Measurements from ENCODE around the gene GYS1. TPM values are rescaled to one million over a fixed set of nuclear protein-coding genes. Genes with fewer than 3 reads are reported as not detected.

The GYS1 gene
- total RNA-seq, 4 donors from 2014 or later, result 31.8 to 107 (median 40.9) TPM

GRCh38 chr19:48968813-48969218, 24.3 kb downstream of the GYS1 start:
- no peak for DNase-seq
- TF ChIP-seq EP300 (IDR thresholded peaks at IDR 0.05; ENCODE audit: low read depth) (no peak), POLR2AphosphoS5 (IDR thresholded peaks at IDR 0.05) (no peak), CTCF (IDR thresholded peaks at IDR 0.05) (no peak), POLR2A (IDR thresholded peaks at IDR 0.05) (no peak)
- Histone ChIP-seq H3K27ac (peak overlapping the region in 2 of 4 donors; percentile 96 to 97), H3K27me3 (no peaks in the 10 kb centered on the region), H3K9me3 (no peaks in the 10 kb centered on the region), H3K4me1 (peaks cover 24 to 34% (median 28%) of the 10 kb centered on the region in 4 donors), H3K36me3 (peaks cover 0 to 26% (median 9%) of the 10 kb centered on the region in 4 donors), H3K4me3 (no peak overlapping the region)
- intact Hi-C loops (cut with DNase I; ENCODE audit: low total_unique reads), result loop anchor here (10.0 kb wide), 2 partner anchors 64 to 94 kb away; partner anchors contain the start of genes NUCB1 and PPP1R15A
- in situ Hi-C loops (cut with MboI; ENCODE audit: low pct_ligation_motif_present in 1 of 4, low pct_unique_long_range_greater_than_20kb in 1 of 4, low sequenced_read_pairs in 3 of 4), result loop anchor here in 1 of 4 donors (25.0 kb wide), 1 partner anchor 107 kb away; the partner anchor contains the start of genes PLEKHA4 and PPP1R15A
- 92% methylated on average over 11 of the region's 15 CpGs; no CpG with 5 or more reads in 1 of the 2 donors for WGBS, 2 donors (ENCODE audit: low coverage in 1 of 2)

- no peak overlapping the region for H3K4me3 ChIP-seq
- no peaks in the 10 kb centered on the region for H3K9me3 ChIP-seq
- H3K27ac ChIP-seq, result peak overlapping the region; percentile 94 to 97 (median 96)
- peaks cover 0 to 23% (median 6%) of the 10 kb centered on the region in 4 donors for H3K36me3 ChIP-seq
- H3K27me3 ChIP-seq, result no peaks in the 10 kb centered on the region
- WGBS, 2 donors (ENCODE audit: low coverage in 1 of 2), result 69% methylated on average over 4 of the region's 4 CpGs; no CpG with 5 or more reads in 1 of the 2 donors
- peaks cover 28 to 40% (median 34%) of the 10 kb centered on the region in 4 donors for H3K4me1 ChIP-seq
- no peak for DNase-seq
- in situ Hi-C loops (cut with MboI; ENCODE audit: low pct_ligation_motif_present in 1 of 4, low pct_unique_long_range_greater_than_20kb in 1 of 4, low sequenced_read_pairs in 3 of 4) (loop anchor here in 1 of 4 donors (25.0 kb wide), 1 partner anchor 106 kb away; the partner anchor contains the start of genes PLEKHA4 and PPP1R15A), intact Hi-C loops (cut with DNase I; ENCODE audit: low total_unique reads) (loop anchor here (10.0 kb wide), 2 partner anchors 63 to 93 kb away; partner anchors contain the start of genes NUCB1 and PPP1R15A)
- TF ChIP-seq EP300 (IDR thresholded peaks at IDR 0.05; ENCODE audit: low read depth) (no peak), POLR2AphosphoS5 (IDR thresholded peaks at IDR 0.05) (peak in 1 of 3 donors; percentile 8)
Observed at GRCh38 chr19:48968179-48968661, 24.9 kb downstream of the GYS1 start.

GRCh38 chr19:48967346-48968178, 25.5 kb downstream of the GYS1 start:
- Histone ChIP-seq H3K4me3 (peak overlapping the region in 1 of 4 donors; percentile 99), H3K4me1 (peaks cover 30 to 44% (median 41%) of the 10 kb centered on the region in 4 donors), H3K9me3 (no peaks in the 10 kb centered on the region), H3K36me3 (peaks cover 0 to 18% (median 3%) of the 10 kb centered on the region in 4 donors), H3K27me3 (no peaks in the 10 kb centered on the region), H3K27ac (peak overlapping the region; percentile 94 to 97 (median 96))
- in situ Hi-C loops (cut with MboI; ENCODE audit: low pct_ligation_motif_present in 1 of 4, low pct_unique_long_range_greater_than_20kb in 1 of 4, low sequenced_read_pairs in 3 of 4), result loop anchor here in 1 of 4 donors (25.0 kb wide), 1 partner anchor 105 kb away; the partner anchor contains the start of genes PLEKHA4 and PPP1R15A
- TF ChIP-seq POLR2AphosphoS5 (IDR thresholded peaks at IDR 0.05) (peak; percentile 10 to 48 (median 46)), CTCF (IDR thresholded peaks at IDR 0.05) (no peak), EP300 (IDR thresholded peaks at IDR 0.05; ENCODE audit: low read depth) (no peak), POLR2A (IDR thresholded peaks at IDR 0.05) (no peak)
- intact Hi-C loops (cut with DNase I; ENCODE audit: low total_unique reads), result loop anchor here (10.0 kb wide), 2 partner anchors 63 to 93 kb away; partner anchors contain the start of genes NUCB1 and PPP1R15A
- 79 to 100% methylated on average over 1 to 13 of the region's 14 CpGs for WGBS, 2 donors (ENCODE audit: low coverage in 1 of 2)
- DNase-seq, result peak; percentile 42

GRCh38 chr19:48966541-48967345, 26.4 kb downstream of the GYS1 start:
- intact Hi-C loops (cut with DNase I; ENCODE audit: low total_unique reads) (loop anchor here (10.0 kb wide), 2 partner anchors 62 to 92 kb away; partner anchors contain the start of genes NUCB1 and PPP1R15A), in situ Hi-C loops (cut with MboI; ENCODE audit: low pct_ligation_motif_present in 1 of 4, low pct_unique_long_range_greater_than_20kb in 1 of 4, low sequenced_read_pairs in 3 of 4) (loop anchor here in 1 of 4 donors (25.0 kb wide), 1 partner anchor 104 kb away; the partner anchor contains the start of genes PLEKHA4 and PPP1R15A)
- TF ChIP-seq POLR2A (IDR thresholded peaks at IDR 0.05) (peak; percentile 4), POLR2AphosphoS5 (IDR thresholded peaks at IDR 0.05) (peak in 2 of 3 donors; percentile 6 to 7), CTCF (IDR thresholded peaks at IDR 0.05) (no peak), EP300 (IDR thresholded peaks at IDR 0.05; ENCODE audit: low read depth) (no peak)
- DNase-seq, result no peak
- Histone ChIP-seq H3K4me1 (peaks cover 30 to 52% (median 49%) of the 10 kb centered on the region in 4 donors), H3K27me3 (no peaks in the 10 kb centered on the region), H3K9me3 (no peaks in the 10 kb centered on the region), H3K4me3 (peak overlapping the region; percentile 81 to 99 (median 86)), H3K27ac (peak overlapping the region; percentile 94 to 97 (median 96)), H3K36me3 (peaks cover 0 to 17% (median 3%) of the 10 kb centered on the region in 4 donors)
- 64 to 80% methylated on average over 8 to 10 of the region's 10 CpGs for WGBS, 2 donors (ENCODE audit: low coverage in 1 of 2)
